Common myeloid progenitor, CD34-positive (primary cell): Measurements from ENCODE around the gene CD2AP.
"Not testable (repeated sequence)": the region's sequence is repeated elsewhere in the genome, so short reads cannot be mapped to it uniquely, and the experiment has no call there.

Experiments
- CTCF ChIA-PET: fragments of 350-600 bp; sonication (Branson Sonifier 250); formaldehyde crosslinking; loops from one replicate; lab custom pipeline; 2021; ENCODE audit warnings: antibody characterized with exemption; lab: Charles Lee
- POLR2A ChIA-PET: fragments of 350-600 bp; sonication (Branson Sonifier 250); formaldehyde crosslinking; loops from one replicate; lab custom pipeline; 2021; ENCODE audit warnings: antibody characterized with exemption; lab: Charles Lee
- DNase-seq, 3 donors: peaks; one replicate each; pipeline versions ENCODE4 v3.0.0 to v3.0.0-alpha.2; 2013
- H3K27ac ChIP-seq, 2 experiments: 1 replicate in 1 of 2; 2 replicates in 1 of 2; pipeline ENCODE4 v1.7.0; 2013; ENCODE audit warnings: inconsistent platforms in 2 of 2, low read length in 2 of 2, mild to moderate bottlenecking in 2 of 2, low read depth in 1 of 2, moderate library complexity in 1 of 2; ENCODE audit not compliant: severe bottlenecking in 2 of 2, insufficient read depth in 1 of 2, poor library complexity in 1 of 2
- H3K27me3 ChIP-seq, 5 experiments: replicated peaks in 2 of 5; 1 replicate in 3 of 5; 2 replicates in 2 of 5; pipeline versions ENCODE4 v1.6.1 to v1.7.0; 2013; ENCODE audit warnings: low read length in 4 of 5, mild to moderate bottlenecking in 2 of 5, moderate library complexity in 2 of 5, inconsistent platforms in 1 of 5; ENCODE audit not compliant: insufficient read depth in 5 of 5, control insufficient read depth in 4 of 5
- H3K36me3 ChIP-seq, 4 experiments: 1 replicate in 2 of 4; 2 replicates in 2 of 4; pipeline versions ENCODE4 v1.6.1 to v1.7.0; 2013; ENCODE audit warnings: low read length in 3 of 4, control low read depth in 1 of 4, mild to moderate bottlenecking in 1 of 4; ENCODE audit not compliant: control insufficient read depth in 4 of 4, insufficient read depth in 4 of 4
- H3K4me1 ChIP-seq, 4 experiments: 1 replicate in 3 of 4; 2 replicates in 1 of 4; pipeline versions ENCODE4 v1.6.1 to v1.7.1; 2013; ENCODE audit warnings: low read length in 3 of 4, mild to moderate bottlenecking in 3 of 4, control low read depth in 1 of 4, inconsistent platforms in 1 of 4, moderate library complexity in 1 of 4; ENCODE audit not compliant: control insufficient read depth in 4 of 4, insufficient read depth in 4 of 4; ENCODE audit errors: control extremely low read depth in 1 of 4
- H3K4me3 ChIP-seq, 7 experiments: 1 replicate in 4 of 7; 2 replicates in 3 of 7; pipeline versions ENCODE4 v1.5.1 to v1.7.0; 2013; ENCODE audit warnings: mild to moderate bottlenecking in 7 of 7, low read length in 6 of 7, moderate library complexity in 6 of 7, inconsistent platforms in 2 of 7, low read depth in 2 of 7, control low read depth in 1 of 7; ENCODE audit not compliant: insufficient read depth in 4 of 7, control insufficient read depth in 1 of 7; ENCODE audit errors: extremely low read depth in 1 of 7
- H3K9me3 ChIP-seq, 5 experiments: 1 replicate in 4 of 5; 2 replicates in 1 of 5; pipeline versions ENCODE4 v1.6.1 to v1.7.1; 2013; ENCODE audit warnings: low read length in 4 of 5, mild to moderate bottlenecking in 2 of 5, inconsistent platforms in 1 of 5, low read depth in 1 of 5, moderate library complexity in 1 of 5; ENCODE audit not compliant: control insufficient read depth in 4 of 5, insufficient read depth in 2 of 5; ENCODE audit errors: control extremely low read depth in 1 of 5
- WGBS: methylation state at CpG from one replicate; pipeline ENCODE4 v1.1.5; 2013; ENCODE audit not compliant: insufficient coverage; 5-methylcytosine and 5-hydroxymethylcytosine counted together

Gene CD2AP

GRCh38 chr6:47563162-47563561 lies 85.6 kb downstream of the CD2AP start:
- CTCF ChIA-PET = no interaction called here
- WGBS = no CpG with 5 or more reads among the region's 3 CpGs
- POLR2A ChIA-PET = no interaction called here

DNA sequence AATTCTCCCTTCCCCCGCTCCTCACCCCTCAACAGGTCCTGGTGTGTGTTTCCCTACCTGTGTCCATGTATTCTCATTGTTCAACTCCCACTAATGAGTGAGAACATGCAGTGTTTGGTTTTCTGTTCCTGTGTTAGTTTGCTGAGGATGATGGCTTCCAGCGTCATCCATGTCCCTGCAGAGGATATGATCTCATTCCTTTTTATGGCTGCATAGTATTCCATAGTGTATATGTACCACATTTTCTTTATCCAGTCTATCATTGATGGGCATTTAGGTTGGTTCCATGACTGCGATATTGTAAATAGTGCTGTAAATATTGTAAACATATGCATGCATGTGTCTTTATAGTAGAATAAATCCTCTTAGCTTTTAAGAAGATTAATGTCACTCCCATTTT lies 89.0 kb downstream of the CD2AP start:
- POLR2A ChIA-PET, H3K4me3 ChIP-seq, H3K27ac ChIP-seq, H3K4me1 ChIP-seq, H3K27me3 ChIP-seq, CTCF ChIA-PET, H3K36me3 ChIP-seq, H3K9me3 ChIP-seq, DNase-seq: not testable (repeated sequence)
- no CpG with 5 or more reads among the region's 3 CpGs for WGBS

More at GRCh38 chr6:47563162-47563561, 85.6 kb downstream of the CD2AP start:
- H3K27ac ChIP-seq = no peak overlapping the region
- H3K4me3 ChIP-seq = no peak overlapping the region
- peaks cover 0 to 1% (median 0%) of the 10 kb centered on the region in 5 experiments for H3K9me3 ChIP-seq
- peaks cover 0 to 10% (median 3%) of the 10 kb centered on the region in 4 experiments for H3K36me3 ChIP-seq
- DNase-seq = no peak
- no peaks in the 10 kb centered on the region for H3K4me1 ChIP-seq
- no peaks in the 10 kb centered on the region for H3K27me3 ChIP-seq

- Histone ChIP-seq H3K36me3 (peaks cover 0 to 4% (median 3%) of the 10 kb centered on the region in 4 experiments), H3K4me1 (no peaks in the 10 kb centered on the region), H3K9me3 (peaks cover 0 to 1% (median 0%) of the 10 kb centered on the region in 5 experiments), H3K27me3 (no peaks in the 10 kb centered on the region), H3K27ac (no peak overlapping the region), H3K4me3 (no peak overlapping the region)
- POLR2A ChIA-PET = no interaction called here
- whole genome bisulfite sequencing = 100% methylated on average over 1 of the region's 1 CpG
- CTCF ChIA-PET = no interaction called here
- DNase-seq = no peak
Measured at GRCh38 chr6:47567586-47567985, 90.0 kb downstream of the CD2AP start.

GRCh38 chr6:47571488-47571887 lies 93.9 kb downstream of the CD2AP start:
- no peaks in the 10 kb centered on the region for H3K4me1 ChIP-seq
- 95% methylated on average over 2 of the region's 2 CpGs for WGBS
- no peaks in the 10 kb centered on the region for H3K9me3 ChIP-seq
- peaks cover 0 to 10% (median 3%) of the 10 kb centered on the region in 4 experiments for H3K36me3 ChIP-seq
- ChIA-PET POLR2A (no interaction called here), CTCF (interaction anchor here (1.1 kb wide), 1 partner anchor 38 kb away, joined by 4 read pairs; no protein-coding TSS in a partner anchor)
- H3K27me3 ChIP-seq = no peaks in the 10 kb centered on the region
- no peak overlapping the region for H3K27ac ChIP-seq
- DNase-seq = no peak
- H3K4me3 ChIP-seq = no peak overlapping the region

GRCh38 chr6:47573109-47573508 lies 95.5 kb downstream of the CD2AP start:
- peaks cover 0 to 16% (median 5%) of the 10 kb centered on the region in 4 experiments for H3K36me3 ChIP-seq
- H3K4me1 ChIP-seq = no peaks in the 10 kb centered on the region
- H3K27ac ChIP-seq = no peak overlapping the region
- CTCF ChIA-PET = no interaction called here
- POLR2A ChIA-PET = no interaction called here
- WGBS = no CpG with 5 or more reads among the region's 2 CpGs
- H3K4me3 ChIP-seq = no peak overlapping the region
- DNase-seq = no peak
- H3K9me3 ChIP-seq = no peaks in the 10 kb centered on the region
- H3K27me3 ChIP-seq = no peaks in the 10 kb centered on the region

GRCh38 chr6:47574789-47575188 lies 97.2 kb downstream of the CD2AP start:
- Histone ChIP-seq H3K36me3 (peaks cover 0 to 31% (median 16%) of the 10 kb centered on the region in 4 experiments), H3K4me3 (no peak overlapping the region), H3K9me3 (no peaks in the 10 kb centered on the region), H3K27me3 (no peaks in the 10 kb centered on the region), H3K4me1 (no peaks in the 10 kb centered on the region), H3K27ac (no peak overlapping the region)
- DNase-seq = no peak
- ChIA-PET POLR2A (no interaction called here), CTCF (interaction anchor here (0.9 kb wide), 1 partner anchor 37 kb away, joined by 3 read pairs; no protein-coding TSS in a partner anchor)
- no CpG with 5 or more reads among the region's 2 CpGs for WGBS

GRCh38 chr6:47579040-47579439 lies 101.5 kb downstream of the CD2AP start:
- Histone ChIP-seq H3K36me3 (peaks cover 5 to 53% (median 29%) of the 10 kb centered on the region in 4 experiments), H3K27ac (no peak overlapping the region), H3K4me3 (no peak overlapping the region), H3K4me1 (no peaks in the 10 kb centered on the region), H3K27me3 (no peaks in the 10 kb centered on the region), H3K9me3 (no peaks in the 10 kb centered on the region)
- 100% methylated on average over 1 of the region's 4 CpGs for WGBS
- ChIA-PET CTCF (interaction anchor here (0.8 kb wide), 1 partner anchor 15 kb away, joined by 3 read pairs; no protein-coding TSS in a partner anchor), POLR2A (no interaction called here)
- DNase-seq = no peak
